ENCODE measurements around the gene ABCB8.

ABCB8 gene

GRCh38 chr7:151088856-151089699 is 60.8 kb downstream of the ABCB8 start:
- H3K27ac ChIP-seq = peak overlapping the region; percentile 41 to 95 (median 86)
- peak overlapping the region; percentile 3 to 83 (median 68) for H3K4me3 ChIP-seq

- Histone ChIP-seq H3K4me3 (peak overlapping the region in 3 of 7 experiments; percentile 62 to 76 (median 75)), H3K27ac (peak overlapping the region; percentile 3 to 95 (median 86))
Measured at GRCh38 chr7:151089893-151090730, 61.9 kb downstream of the ABCB8 start.

- no peak overlapping the region for H3K4me3 ChIP-seq
- H3K27ac ChIP-seq = peak overlapping the region in 5 of 21 experiments; percentile 20 to 90 (median 39)
Measured at GRCh38 chr7:151091003-151091402, 62.8 kb downstream of the ABCB8 start.

DNA sequence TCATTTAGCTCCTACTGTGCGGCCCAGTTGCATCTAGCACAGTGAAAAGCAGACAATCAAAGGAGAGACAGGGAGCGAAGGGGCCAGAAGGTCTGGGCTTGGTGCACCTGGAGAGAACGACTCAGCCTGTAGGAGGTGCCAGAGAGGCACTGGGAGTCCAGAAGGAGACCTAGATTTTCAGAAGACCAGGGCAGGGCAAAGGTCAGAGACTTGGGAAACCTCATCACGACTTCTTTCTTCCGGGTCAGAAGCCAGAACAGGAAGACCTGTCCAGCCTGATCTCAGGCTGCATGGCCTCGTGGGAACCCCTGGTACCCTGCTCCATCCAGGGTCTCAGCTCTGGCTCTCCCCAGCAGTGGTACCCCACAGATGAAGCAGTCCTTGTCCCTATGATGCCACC is 63.2 kb downstream of the ABCB8 start:
- Histone ChIP-seq H3K27ac (peak overlapping the region in 2 of 21 experiments; percentile 20 to 90), H3K4me3 (no peak overlapping the region)

DNA sequence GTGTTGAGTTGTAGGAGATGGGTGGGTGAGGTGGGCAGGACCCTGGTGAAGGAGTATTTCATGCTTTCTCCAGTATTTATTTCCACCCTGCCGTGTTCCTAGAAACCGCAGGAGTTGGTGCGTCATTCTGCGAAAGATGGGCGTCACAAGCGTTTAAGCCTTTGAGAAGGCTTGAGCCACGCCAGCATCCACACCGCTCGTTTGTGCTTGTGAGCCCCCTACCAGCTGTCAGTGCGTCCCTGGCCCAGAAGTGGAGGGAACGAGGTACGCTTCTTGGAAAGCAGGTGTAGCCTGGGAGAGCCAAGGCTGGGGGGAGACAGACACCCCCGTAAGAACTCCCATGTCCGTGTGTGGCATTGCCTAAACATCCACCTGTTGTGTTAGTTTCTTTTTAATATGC is 63.7 kb downstream of the ABCB8 start:
- H3K27ac ChIP-seq = no peak overlapping the region

GRCh38 chr7:151093748-151094147 is 65.5 kb downstream of the ABCB8 start:
- Histone ChIP-seq H3K27ac (no peak overlapping the region), H3K4me3 (no peak overlapping the region)

More for the DNA sequence above, 63.7 kb downstream of the ABCB8 start:
- no peak overlapping the region for H3K4me3 ChIP-seq

GRCh38 chr7:151094675-151095074 is 66.4 kb downstream of the ABCB8 start:
- Histone ChIP-seq H3K4me3 (no peak overlapping the region), H3K27ac (no peak overlapping the region)

GRCh38 chr7:151095123-151095797 is 67.0 kb downstream of the ABCB8 start:
- Histone ChIP-seq H3K27ac (no peak overlapping the region), H3K4me3 (no peak overlapping the region)

DNA sequence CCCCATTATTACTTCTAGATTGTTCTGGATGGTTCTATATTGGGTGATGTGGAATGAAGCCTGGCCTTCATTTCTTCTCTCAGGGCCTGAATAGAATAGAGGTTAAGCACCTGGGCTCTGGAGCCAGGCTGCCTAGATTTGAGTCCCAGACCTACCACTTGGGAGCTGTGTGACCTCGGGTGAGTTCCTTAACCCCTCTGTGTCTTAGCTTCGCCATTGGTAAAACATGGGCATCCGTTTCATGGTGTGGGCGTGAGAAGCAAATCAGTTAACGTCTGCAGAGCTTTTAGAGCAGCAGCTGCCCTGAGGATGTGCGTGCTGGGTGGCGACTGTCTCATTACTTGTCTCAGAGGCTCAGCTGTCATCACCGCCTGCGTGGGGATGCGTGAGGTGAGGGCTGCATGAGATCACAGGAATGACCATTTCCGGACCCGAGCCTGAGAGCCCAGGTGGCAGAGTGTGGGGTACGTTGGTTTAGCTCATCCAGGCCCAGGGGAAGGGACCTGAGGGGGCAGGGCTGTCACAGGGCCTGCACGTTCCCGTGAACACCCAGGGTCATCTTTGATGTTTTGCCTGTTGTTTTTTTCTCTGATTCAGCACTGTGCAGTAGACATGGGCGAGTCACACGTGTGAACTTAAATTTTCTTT is 67.7 kb downstream of the ABCB8 start:
- H3K27ac ChIP-seq = no peak overlapping the region
- no peak overlapping the region for H3K4me3 ChIP-seq

All from skin epidermis (tissue), 12 donors.